ENCODE measurements around the gene IMPDH2.

IMPDH2 gene

DNA sequence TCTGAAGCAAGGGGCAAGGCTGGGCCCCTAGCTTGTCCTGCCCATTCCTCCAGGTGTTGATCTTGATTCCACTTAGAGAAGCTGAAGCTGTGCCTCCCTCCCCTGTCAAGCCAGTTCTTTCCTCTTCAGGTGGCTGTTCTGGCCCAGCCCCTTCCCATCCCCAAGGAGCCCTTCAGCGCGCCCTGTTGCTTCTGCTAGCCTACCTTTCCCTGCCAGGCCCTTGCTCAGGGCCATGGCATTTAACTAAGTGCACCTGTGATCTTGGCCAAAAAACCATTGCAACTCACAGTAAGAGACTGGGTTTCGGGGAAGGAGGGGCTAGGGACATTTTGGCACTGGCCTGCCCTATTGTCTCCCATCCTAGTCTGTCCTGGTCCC, 23.9 kb downstream of the IMPDH2 start:
- DNase-seq: no peak

DNA sequence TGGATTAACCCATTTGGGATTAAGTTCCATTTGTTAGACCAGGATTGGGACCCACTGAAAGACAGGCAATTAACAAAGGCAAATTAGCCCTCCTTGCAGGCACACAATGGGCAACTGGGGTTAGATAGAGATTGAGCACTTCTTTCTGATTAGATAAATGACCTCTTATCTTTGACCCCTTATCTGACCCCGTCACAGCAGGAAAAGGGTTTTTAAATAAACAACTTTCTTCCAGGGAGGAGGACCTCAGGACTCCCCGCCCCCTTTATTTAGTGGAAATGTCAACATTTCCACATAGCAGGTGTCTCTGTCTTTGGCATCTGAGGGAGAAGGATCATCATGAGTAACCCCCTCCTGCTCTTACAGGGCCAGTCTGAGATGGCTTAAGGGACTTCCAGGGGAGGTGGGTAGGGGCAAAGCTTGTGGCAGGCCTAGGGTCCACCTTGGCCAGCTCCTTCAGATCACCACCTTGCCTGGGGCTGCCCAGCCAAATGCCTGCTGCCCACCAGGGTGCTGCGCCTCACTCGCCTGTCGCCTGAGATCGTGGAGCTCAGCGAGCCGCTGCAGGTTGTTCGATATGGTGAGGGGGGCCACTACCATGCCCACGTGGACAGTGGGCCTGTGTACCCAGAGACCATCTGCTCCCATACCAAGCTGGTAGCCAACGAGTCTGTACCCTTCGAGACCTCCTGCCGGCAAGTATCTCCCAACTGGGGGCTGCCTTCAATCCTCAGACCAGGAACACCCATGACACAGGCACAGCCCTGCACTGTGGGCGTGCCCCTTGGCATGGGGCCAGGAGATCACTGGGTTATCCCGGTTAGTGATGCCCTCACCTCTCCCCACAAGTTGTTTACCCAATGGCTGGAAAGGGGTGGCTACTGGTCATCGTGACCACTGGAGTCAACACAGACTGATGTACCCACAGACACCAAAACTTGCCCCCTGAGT, 24.6 kb downstream of the IMPDH2 start:
- no peak for DNase-seq

GRCh38 chr3:49001155-49001554, 28.0 kb downstream of the IMPDH2 start:
- DNase-seq: no peak

DNA sequence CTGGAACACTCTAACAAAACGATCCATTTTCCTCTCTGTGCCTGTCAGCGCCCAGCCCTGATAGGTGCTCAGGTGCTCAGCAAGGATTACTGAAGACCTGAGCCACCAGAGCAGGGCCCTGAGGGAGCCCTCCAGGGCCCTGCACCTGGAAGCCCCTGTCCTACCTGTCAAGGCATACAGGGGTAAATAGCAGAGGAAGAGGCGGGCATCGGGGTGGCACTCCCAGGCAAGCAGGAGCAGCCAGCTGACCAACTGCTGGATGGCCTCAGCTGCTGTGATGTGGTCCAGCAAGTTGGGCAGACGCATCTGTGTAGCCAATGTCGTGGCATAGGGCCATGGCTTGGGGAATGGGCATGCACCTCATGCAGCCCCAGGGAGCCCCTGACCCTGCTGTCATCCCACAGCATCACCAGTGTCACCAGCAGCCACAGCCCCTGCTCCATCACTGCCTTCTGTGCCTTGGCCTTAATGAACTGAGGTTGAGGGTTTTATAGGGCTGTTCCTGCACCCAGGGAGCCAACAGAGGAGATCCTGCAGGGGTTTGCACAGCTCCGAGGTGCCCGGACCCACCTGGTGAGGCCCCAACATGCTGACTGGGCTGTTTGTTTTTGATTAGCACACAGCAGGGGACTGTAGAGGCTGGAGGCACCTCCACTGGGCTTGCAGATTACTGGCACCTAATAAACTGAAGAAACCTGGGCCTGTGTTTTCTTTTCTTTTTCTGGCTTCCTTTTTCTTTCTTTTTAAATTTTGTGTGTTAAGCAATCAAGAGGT, 29.9 kb downstream of the IMPDH2 start:
- DNase-seq: no peak

- no peak for DNase-seq
These were observed 31.2 kb downstream of the IMPDH2 start for GRCh38 chr3:48997714-48998637.

- DNase-seq: no peak
These were observed 32.0 kb downstream of the IMPDH2 start for GRCh38 chr3:48997102-48997635.

- DNase-seq: no peak
These were observed 32.6 kb downstream of the IMPDH2 start for GRCh38 chr3:48996640-48997039.

DNA sequence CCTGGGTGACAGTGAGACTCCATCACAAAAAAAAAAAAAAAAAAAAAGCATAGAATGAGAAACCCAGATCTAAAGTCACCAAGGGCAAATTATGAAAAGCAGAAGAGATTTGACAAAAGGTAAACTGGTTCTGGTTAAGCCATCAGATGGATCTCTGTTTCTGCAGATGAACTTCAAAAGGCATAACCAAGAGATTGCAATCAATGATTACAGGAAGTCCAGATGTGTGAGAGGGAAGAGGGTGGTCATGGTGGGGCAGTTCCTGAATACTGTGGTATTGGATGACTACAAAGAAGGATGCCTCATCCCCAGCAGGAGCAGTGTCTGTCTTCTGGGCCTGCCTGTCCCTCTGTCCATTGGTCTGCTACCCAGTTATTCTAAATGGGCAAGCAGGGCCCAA, 35.4 kb downstream of the IMPDH2 start:
- no peak for DNase-seq

- DNase-seq: no peak
These were observed 37.2 kb downstream of the IMPDH2 start for GRCh38 chr3:48991851-48992545.

DNA sequence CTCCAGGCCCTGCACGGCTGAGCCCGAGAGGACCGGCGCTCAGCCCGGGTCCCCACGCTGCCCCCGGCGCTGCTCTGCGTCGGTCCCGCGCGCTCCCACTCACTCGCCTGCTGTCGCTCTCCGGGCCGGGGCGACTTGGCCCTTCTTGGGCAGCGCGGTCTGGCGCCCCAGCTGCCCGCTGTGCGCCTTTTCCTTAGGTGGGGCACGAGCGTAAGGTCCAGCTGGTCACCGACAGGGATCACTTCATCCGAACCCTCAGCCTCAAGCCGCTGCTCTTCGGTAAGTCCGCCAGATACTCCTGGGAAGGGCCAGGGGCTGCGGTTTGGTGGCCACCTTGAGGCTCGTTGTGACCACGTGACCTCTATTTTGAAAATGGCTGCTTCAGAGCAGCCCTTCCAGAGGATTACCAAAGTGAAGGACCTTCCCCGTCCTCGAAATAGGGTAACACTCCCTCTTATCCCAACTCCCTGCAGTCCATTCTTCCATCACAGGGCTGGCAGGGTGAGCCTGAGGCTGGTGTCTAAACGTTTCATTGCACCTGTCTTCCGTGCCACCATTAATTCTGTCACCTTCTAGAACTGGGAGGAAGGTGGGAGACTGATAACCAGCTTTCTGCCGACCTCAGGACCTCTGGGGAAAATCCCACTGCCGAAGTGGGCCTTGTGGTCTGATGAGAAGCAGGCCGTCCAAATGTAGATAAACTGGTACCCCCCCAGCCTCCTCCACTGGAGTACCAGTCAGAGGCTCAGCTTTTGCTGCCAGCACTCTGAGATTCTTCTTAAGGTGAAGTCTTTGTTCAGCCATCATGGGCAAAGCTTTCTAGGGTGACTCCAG, 38.3 kb downstream of the IMPDH2 start:
- DNase-seq: peak; percentile 51

- DNase-seq: peak; percentile 71
These were observed 39.2 kb downstream of the IMPDH2 start, which contains the start of gene P4HTM for GRCh38 chr3:48989796-48990635. Gene P4HTM (plus strand): TSS chr3:48990241. CDS start chr3:48990257, 16 bp downstream.

- no peak for DNase-seq
These were observed 39.9 kb downstream of the IMPDH2 start for GRCh38 chr3:48989126-48989795.

DNA sequence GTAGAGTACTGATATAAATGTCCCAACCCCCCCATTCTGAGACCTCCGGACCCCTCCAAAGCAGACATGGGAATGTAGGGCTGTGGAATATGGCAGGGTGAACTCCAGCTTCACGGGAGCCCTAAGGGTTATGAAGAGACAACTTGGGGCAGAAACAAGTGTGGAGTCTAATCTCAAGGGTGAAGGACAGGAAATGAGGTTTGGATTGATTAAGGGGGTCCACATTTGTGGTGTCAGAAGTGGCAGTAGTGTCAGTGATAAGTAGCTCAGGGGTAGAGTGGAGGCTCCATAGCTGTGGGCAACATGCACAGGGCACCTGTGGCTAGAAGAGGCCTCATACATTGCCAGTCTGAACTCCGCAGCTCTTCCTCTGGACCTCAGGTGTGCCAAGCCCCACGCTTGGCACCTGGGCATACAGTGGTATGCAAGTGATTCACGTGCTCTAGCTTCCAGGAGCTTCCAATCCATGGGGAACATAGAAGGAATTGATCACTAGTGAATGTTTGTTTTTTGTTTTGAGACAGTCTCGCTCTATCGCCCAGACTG, 43.3 kb downstream of the IMPDH2 start:
- no peak for DNase-seq

DNA sequence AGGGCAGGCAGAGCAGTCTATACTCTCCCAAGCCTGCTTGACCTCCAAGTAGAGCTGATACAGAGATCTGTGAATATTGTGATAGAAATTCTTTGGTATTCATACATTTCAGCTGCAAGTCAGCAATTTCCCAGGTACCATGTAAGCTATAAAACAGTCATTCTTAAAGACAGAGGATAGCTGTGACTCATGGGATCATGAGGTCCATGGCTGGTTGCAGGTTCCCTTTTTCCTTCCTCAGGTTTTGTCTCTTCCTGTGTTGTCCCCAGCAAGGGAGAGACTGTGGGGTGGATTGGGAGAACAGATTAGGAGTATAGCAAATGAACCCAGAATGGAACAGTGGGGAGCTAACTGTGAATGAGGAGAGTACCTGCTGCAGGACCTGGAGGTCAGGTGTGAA, 44.5 kb downstream of the IMPDH2 start:
- no peak for DNase-seq

DNA sequence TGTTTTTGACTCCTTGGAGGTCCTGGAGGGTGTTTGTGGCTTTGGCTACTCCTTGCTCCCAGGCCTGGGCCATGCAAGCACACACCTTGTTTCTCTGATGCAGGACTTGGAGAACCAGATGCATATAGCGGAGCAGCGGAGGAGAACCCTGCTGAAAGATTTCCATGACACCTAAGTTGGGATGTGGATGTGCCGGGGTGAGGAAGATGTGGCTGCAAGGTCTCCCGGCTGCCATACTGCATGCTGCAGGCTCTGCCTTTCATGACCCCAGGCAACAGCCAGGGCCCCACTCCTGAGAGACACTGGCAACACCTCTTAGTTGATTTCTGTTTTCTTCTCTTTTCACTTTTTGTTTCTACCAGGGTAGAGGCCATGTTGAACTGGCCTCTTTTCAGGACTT, 46.1 kb downstream of the IMPDH2 start:
- no peak for DNase-seq

DNA sequence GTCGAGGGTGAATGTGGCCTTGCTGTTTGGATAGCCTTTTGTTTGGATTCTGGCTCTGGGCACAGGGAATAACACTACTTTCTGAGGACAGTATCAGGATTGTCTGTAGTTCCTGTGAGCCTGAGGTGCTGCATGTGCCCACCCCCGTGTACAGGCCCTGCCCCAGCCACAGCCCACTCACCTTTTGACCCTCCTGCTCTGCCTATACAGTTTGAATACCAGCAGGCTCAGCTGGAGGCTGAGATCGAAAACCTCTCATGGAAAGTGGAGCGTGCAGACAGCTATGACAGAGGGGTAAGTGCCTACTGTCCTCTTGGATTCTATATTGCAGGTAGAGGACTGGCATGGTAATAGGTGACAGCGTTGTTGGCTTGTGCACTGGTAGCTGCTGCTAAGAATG, 46.5 kb downstream of the IMPDH2 start:
- no peak for DNase-seq

DNA sequence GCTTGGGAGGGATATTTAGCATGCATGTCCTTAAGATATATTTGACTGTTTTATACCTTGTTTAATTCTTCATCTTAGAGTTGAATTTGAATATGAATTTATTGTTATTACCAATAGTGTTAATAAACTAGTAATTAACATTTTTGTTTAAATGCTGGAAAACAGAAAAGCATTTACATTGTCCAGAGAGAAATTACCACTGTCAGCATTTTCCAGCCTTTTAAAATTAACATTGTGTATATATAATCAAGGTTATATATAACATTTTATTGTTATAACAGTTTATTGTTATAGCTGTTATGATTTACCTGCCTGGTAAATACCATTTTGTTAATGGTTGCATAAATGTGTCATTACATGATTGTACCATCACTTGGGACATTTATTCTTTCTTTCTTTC, 47.2 kb downstream of the IMPDH2 start:
- DNase-seq: no peak

- DNase-seq: no peak
These were observed 48.9 kb downstream of the IMPDH2 start for GRCh38 chr3:48980295-48980694.

GRCh38 chr3:48979451-48979850, 49.7 kb downstream of the IMPDH2 start:
- no peak for DNase-seq
